HG03135 (cell line): ENCODE data around the gene JMJD8.
A peak's percentile ranks its signal among the peaks of the same experiment; 100 is the strongest.
"Not testable (repeated sequence)": the region's sequence is repeated elsewhere in the genome, so short reads cannot be mapped to it uniquely, and the experiment has no call there.

Source experiments
- ATAC-seq: cut with Tn5 transposase; IDR thresholded peaks from one replicate; pipeline ENCODE4 v1.9.1; 2021; ENCODE audit warnings: mild to moderate bottlenecking, moderate library complexity; ENCODE audit not compliant: unreplicated experiment

JMJD8 gene

GRCh38 chr16:722835-723633, 38.9 kb upstream of the JMJD8 start:
- no peak for ATAC-seq

DNA sequence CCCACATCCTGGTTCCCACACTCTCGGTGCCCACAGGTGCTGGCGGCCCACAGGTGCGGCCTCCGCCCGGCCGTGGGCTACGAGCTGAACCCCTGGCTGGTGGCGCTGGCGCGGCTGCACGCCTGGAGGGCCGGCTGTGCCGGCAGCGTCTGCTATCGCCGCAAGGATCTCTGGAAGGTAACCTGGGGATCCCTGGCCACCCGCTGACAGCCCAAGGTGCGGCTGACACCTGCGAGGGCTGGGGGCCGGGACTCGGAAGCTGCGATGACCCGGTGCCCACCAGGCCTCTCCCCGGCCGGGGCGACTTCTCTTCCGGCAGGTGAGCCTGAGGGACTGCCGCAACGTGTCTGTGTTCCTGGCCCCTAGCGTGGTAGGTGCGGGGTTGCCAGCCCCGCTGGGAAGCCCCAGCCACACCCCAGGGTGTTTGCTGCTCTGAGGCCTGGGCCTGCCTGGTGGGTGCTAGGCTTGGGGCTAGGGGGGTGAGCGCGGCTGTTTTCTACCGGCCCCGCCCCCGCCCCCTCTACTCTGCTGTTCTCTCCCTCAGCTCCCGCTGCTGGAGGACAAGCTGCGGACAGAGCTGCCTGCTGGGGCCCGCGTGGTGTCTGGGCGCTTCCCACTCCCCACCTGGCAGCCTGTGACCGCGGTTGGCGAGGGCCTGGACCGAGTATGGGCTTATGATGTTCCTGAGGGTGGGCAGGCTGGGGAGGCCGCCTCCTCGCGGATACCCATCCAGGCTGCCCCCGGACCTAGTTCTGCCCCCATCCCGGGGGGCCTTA, 37.8 kb upstream of the JMJD8 start:
- ATAC-seq = no peak

DNA sequence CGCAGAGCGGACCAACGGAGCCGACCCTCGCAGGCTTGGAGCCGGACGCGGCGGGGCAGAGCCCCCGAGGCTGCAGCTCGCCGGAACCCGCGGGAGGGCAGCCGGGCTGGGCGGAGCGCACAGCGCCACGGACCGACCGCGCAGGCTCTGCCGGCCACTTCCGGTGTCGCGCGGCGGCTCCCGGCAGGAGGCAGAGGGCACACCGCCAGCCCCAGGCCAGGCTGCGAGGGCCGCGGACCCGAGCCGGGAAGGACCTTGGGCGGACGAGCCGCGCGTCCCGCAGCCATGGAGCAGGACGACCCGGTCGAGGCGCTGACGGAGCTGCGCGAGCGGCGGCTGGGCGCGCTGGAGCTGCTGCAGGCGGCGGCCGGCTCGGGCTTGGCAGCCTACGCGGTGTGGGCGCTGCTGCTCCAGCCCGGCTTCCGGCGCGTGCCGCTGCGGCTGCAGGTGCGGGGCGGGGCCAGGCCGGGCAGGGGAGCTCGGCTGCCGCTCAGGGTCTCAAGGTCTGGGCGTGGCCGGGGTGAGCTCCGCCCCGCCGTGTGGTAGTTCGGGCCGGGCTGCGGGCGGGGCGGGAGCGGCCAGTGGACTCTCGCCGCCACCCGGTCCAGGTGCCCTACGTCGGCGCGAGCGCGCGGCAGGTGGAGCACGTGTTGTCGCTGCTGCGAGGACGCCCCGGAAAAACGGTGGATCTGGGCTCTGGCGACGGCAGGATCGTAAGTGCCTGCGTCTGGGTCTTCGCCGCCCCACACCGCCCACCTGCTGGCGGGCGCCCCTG, 37.0 kb upstream of the JMJD8 start, which contains the start of gene ANTKMT:
TSS of gene ANTKMT (plus strand) at position 157 of the 775 bp plus-strand sequence. CDS start at position 286, 129 bp downstream.
- peak; percentile 64 for ATAC-seq

DNA sequence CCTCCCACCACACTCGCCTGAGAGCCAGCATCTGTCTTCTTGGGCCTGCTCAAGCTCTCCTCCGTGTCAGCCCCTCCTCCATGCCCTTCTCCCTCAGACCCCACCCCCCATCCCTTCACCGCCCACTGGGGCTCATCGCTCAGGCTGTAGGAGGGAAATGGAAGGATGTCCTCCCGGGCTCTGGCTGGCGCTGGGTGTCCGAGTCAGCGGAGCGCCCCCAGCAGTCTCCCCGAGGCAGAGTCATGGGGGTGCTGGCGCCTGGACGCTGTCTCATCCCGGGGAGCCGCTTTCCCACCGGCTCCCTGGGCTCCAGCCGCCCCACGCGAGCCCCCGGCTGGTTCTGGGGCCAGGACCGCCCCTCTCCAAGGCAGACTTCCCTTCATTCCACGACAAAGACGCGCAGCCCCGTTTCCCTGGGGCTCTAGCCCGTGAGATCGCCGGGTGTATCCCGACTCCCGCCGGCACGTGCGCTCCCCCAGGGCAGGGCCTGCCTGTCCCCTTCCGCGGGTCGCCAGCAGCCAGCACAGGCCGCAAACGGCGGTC, 36.4 kb upstream of the JMJD8 start:
- ATAC-seq = peak; percentile 19

- no peak for ATAC-seq
These were observed 35.8 kb upstream of the JMJD8 start for GRCh38 chr16:719815-720446.

DNA sequence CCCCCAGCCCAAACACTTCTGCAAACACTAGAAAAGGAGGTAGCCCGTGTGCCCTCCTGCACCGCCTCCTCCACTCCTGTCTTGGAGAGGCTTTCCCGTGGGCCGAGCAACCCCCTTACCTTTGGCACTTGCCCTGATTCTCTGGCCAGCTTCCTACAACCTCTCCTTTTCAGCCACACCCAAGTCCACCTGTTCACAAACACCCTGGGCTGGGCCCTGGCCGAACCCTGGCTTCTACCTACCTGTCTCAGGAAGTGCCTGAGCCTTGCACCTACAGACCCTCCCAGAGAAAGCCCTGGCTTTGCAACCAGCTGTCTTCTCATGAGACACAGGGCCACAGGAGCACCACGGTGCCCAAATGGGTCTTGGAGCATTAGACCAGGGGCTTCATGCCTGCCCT, 34.8 kb upstream of the JMJD8 start:
- no peak for ATAC-seq

DNA sequence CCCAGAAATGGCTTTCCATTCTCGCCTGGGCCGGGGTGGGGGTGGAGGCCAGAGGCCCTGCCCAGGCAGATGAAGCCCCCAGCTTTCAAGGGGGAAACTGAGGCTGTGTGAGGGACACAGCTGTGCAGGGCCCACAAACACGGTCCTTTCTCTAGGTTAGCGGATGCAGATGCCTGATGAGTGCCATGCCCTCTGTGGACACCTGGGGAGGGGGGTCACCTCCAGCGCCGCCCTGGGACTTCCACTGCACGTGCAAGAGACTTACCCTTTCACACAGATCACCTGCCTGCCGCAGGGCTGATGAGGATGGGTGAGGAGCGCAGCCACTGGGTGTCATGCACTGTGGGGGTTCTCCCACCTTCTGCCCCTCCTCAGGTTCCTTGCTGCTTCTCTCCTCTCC, 34.3 kb upstream of the JMJD8 start:
- ATAC-seq = no peak

DNA sequence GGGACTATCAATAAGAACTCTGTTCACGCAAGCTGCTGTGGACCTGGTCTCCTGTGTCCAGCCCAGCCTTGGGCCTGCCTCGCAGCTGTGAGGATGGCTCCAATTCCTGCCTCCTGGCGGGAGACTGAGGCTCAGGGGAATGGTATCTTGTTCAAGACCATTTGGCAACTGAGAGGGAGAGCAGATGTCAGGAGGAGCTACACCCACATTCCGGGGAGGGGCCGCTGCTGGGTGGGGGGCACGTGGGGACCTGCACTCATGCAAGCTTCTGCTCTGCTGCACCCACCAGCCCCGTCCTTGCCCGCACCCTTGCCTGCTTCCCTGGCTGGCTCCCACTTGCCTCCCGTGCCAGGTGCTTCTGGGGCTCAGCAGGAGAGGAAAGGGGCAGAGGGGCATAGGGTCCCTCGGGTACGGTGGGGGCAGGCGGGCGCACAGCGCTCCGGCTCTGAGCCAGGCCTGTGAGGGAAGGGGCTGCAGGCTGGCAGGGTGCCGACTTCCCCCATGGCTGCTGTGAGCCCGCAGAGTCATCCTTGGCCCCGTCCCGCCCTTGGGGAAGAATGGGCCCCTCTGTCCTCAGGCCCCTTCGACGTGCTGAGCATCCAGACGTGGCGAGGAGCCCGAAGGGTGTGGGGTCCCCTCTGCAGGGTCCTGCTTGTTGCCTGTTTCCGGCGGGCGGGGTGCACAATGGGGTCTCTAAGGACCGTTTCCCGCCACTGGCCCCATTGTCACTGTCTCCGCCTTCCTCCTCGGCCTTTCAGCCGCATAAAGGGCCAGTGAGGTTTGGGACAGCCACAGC, 33.5 kb upstream of the JMJD8 start:
- no peak for ATAC-seq

DNA sequence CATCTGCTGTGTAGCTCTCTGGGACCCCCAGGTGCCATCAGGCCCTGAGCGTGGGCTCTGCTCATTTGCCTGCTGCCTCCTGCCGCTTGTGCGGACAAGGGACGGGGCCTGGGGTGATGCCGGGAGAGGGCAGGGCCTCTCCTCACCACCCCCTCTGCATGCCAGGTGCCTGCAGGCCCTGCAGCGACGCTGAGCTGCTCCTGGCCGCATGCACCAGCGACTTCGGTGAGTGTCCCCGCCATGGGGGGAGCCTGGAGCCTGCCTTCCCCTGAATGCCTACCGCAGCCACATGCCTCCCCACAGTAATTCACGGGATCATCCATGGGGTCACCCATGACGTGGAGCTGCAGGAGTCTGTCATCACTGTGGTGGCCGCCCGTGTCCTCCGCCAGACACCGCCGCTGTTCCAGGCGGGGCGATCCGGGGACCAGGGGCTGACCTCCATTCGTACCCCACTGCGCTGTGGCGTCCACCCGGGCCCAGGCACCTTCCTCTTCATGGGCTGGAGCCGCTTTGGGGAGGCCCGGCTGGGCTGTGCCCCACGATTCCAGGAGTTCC, 32.7 kb upstream of the JMJD8 start:
- ATAC-seq = no peak

- no peak for ATAC-seq
These were observed 32.0 kb upstream of the JMJD8 start for GRCh38 chr16:716200-716568.

DNA sequence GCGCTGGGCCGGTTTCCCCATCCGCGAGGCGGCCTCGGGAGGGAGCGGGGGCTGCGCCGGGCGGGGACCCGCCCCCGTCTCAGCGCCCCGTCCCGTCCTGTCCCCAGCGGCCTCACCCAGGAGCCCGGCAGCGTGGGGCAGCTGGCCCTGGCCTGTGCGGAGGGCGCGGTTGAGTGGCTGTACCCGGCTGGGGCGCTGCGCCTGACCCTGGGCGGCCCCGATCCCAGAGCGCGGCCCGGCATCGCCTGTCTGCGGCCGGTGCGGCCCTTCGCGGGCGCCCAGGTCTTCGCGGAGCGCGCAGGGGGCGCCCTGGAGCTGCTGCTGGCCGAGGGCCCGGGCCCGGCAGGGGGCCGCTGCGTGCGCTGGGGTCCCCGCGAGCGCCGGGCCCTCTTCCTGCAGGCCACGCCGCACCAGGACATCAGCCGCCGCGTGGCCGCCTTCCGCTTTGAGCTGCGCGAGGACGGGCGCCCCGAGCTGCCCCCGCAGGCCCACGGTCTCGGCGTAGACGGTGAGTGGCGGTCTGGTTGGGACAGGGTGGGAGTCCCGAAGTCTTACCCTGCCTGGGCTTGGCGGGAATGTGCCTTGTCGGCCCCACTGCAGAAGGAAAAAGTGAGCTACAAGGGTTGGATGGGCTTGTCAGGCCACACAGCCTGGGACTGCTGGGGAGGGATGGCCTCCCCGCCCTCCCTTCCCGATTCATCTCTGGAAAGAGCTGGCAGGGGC, 31.5 kb upstream of the JMJD8 start:
- ATAC-seq = peak; percentile 10

DNA sequence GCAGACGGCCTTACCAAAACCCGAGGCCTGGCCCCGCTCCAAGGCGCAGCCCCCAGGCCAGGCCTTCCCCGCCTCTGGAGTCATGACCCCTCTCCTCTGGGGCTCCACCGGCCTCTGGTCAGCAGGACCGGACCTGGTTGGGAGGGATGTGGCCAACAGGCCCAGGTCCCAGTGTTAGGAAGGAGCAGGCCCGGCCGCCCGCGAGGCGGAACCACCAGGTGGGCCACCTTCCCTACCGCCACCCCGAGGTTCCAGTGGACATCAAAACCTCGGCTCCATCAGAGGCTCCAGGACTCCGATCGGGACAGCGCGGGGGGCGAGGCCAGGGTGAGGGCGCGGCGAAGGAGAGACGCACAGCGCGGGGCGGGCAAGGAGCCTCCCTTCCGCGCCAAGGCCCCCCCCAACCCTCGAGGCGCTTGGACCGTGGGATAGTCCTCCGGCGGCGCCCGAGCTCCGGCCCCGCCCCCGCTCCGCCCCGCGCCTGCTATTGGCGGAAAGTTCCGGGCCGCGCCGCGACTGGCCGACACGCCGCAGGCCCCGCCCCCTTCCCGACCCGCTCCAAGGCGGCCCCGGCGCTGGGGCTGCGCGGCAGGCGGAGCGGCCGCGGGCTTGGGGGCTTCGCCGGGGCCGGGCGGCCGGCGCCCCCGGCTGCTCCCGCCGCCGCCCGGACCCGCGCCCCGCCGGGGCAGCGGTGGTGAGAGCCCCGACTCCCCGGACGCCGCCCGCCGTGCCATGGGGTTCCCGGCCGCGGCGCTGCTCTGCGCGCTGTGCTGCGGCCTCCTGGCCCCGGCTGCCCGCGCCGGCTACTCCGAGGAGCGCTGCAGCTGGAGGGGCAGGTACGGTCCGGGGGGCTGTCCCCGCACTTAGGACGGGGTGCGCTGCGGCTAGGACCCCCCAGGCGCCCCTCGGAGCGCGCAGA, 30.7 kb upstream of the JMJD8 start, which contains the start of gene METRN:
TSS of gene METRN (plus strand) at position 561 of the 919 bp plus-strand sequence. CDS start at position 733, 172 bp downstream.
- ATAC-seq = peak; percentile 56

GRCh38 chr16:714079-714478, 29.9 kb upstream of the JMJD8 start:
- ATAC-seq = no peak

GRCh38 chr16:712740-713250, 28.7 kb upstream of the JMJD8 start:
- not testable (repeated sequence) for ATAC-seq

GRCh38 chr16:711548-712320, 27.6 kb upstream of the JMJD8 start:
- no peak for ATAC-seq

DNA sequence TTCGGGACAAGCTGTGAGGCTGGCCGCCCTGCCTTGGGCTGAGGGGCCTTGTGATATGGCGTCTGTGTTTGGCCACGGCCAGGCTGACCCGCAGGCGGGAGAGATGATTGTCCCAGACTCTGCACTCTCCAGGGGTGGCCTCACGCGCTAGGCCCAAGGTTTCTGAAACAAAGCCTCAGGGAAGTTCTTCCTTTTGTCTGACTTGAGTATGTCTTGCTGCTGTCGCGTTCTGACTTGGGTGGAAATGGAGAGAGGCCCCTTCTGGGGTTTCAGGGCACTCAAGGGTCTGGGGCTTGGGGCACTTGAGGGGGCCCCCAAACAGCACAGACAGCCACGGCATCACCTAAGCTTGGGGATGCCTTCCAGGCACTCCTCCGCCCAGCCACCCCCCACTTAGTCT, 26.9 kb upstream of the JMJD8 start:
- no peak for ATAC-seq
